KMS-11 (cell line): ENCODE measurements around the gene FCRLB.

ENCODE experiments used
- H2AFZ ChIP-seq: fragments of 200-600 bp; sonication (generic); 2 replicates; pipeline ENCODE4 v1.6.1; 2016; ENCODE audit warnings: antibody characterized with exemption, mixed run types, low read depth
- H3K27ac ChIP-seq: fragments of 200-600 bp; sonication (generic); 2 replicates; pipeline ENCODE4 v1.6.1; 2016; ENCODE audit warnings: mild to moderate bottlenecking, mixed run types
- H3K27me3 ChIP-seq: fragments of 200-600 bp; sonication (generic); 2 replicates; pipeline ENCODE4 v1.6.1; 2017; ENCODE audit warnings: mild to moderate bottlenecking, low read depth, mixed run types, moderate library complexity; ENCODE audit not compliant: insufficient read depth
- H3K36me3 ChIP-seq: fragments of 200-600 bp; sonication (generic); 2 replicates; pipeline ENCODE4 v1.6.1; 2017; ENCODE audit warnings: mild to moderate bottlenecking, mixed run types; ENCODE audit not compliant: insufficient read depth
- H3K4me1 ChIP-seq: fragments of 200-600 bp; sonication (generic); 2 replicates; pipeline ENCODE4 v1.6.1; 2016; ENCODE audit warnings: mild to moderate bottlenecking, low read depth, mixed run types; ENCODE audit not compliant: poor library complexity, severe bottlenecking
- H3K4me2 ChIP-seq: fragments of 200-600 bp; sonication (generic); 2 replicates; pipeline ENCODE4 v1.7.0; 2016; ENCODE audit warnings: mild to moderate bottlenecking, mixed run types
- H3K4me3 ChIP-seq: fragments of 200-600 bp; sonication (generic); IDR thresholded peaks from 2 replicates; pipeline ENCODE4 v1.6.1; 2017; ENCODE audit warnings: low read depth, low read length, mixed read lengths; ENCODE audit not compliant: insufficient read depth
- H3K79me2 ChIP-seq: fragments of 200-600 bp; sonication (generic); 2 replicates; pipeline ENCODE4 v1.6.1; 2016; ENCODE audit warnings: low read depth, mixed run types; ENCODE audit not compliant: insufficient read depth
- H3K9ac ChIP-seq: fragments of 200-600 bp; sonication (generic); 2 replicates; pipeline ENCODE4 v1.6.1; 2016; ENCODE audit warnings: mild to moderate bottlenecking, mixed run types
- H4K20me1 ChIP-seq: fragments of 200-600 bp; sonication (generic); 2 replicates; pipeline ENCODE4 v1.6.1; 2016; ENCODE audit warnings: mild to moderate bottlenecking, mixed run types; ENCODE audit not compliant: insufficient read depth
- TF ChIP-seq, protein P1 (sequence below): fragments of 200-600 bp; sonication (generic); conservative IDR thresholded peaks from 2 replicates; pipeline ENCODE4 v1.6.1; 2017; ENCODE audit warnings: low read depth, mild to moderate bottlenecking, antibody characterized with exemption, low read length, moderate library complexity, mixed read lengths

The FCRLB gene

GRCh38 chr1:161735837-161736236 lies 14.5 kb downstream of the FCRLB start:
- Histone ChIP-seq H3K4me2 (no peak overlapping the region), H3K79me2 (no peaks in the 10 kb centered on the region), H3K27me3 (no peaks in the 10 kb centered on the region), H2AFZ (no peak overlapping the region), H3K9ac (no peak overlapping the region), H3K27ac (no peak overlapping the region), H3K36me3 (no peaks in the 10 kb centered on the region), H4K20me1 (no peaks in the 10 kb centered on the region), H3K4me3 (no peak overlapping the region), H3K4me1 (peaks cover 9% of the 10 kb centered on the region)
- TF ChIP-seq, protein P1, sequence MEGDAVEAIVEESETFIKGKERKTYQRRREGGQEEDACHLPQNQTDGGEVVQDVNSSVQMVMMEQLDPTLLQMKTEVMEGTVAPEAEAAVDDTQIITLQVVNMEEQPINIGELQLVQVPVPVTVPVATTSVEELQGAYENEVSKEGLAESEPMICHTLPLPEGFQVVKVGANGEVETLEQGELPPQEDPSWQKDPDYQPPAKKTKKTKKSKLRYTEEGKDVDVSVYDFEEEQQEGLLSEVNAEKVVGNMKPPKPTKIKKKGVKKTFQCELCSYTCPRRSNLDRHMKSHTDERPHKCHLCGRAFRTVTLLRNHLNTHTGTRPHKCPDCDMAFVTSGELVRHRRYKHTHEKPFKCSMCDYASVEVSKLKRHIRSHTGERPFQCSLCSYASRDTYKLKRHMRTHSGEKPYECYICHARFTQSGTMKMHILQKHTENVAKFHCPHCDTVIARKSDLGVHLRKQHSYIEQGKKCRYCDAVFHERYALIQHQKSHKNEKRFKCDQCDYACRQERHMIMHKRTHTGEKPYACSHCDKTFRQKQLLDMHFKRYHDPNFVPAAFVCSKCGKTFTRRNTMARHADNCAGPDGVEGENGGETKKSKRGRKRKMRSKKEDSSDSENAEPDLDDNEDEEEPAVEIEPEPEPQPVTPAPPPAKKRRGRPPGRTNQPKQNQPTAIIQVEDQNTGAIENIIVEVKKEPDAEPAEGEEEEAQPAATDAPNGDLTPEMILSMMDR: no peak

DNA sequence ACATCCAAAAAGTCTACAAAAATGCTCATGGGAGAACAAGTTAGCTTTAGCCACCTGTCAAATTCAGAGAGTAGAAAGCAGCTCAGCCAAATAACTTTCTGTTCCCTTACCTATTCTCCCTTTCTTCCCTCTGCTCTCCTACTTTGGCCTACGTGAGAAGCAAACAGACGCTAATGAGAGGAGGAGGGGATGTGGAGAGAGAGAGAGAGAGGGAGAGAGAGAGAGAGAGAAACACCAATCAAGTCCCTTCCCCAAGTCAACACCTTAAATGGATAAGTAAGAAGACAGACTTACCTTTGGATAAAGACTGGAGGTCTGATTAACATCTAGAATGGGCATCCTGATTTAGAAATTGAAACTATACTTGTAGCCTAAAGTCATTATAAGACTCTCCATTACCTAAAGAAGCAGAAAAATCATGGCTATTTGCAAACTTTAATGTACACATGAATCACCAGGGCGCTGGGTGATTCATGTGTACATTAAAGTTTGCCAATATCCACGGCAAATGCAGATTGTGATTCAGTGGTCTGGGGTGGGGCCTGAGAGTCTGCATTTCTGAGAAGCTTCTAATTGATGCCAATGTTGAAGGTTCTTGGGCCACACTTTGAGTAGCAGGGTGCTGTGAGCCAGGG lies 15.1 kb downstream of the FCRLB start:
- Histone ChIP-seq H2AFZ (no peak overlapping the region), H3K79me2 (no peaks in the 10 kb centered on the region), H3K27ac (no peak overlapping the region), H3K9ac (no peak overlapping the region), H3K27me3 (no peaks in the 10 kb centered on the region), H3K36me3 (no peaks in the 10 kb centered on the region), H3K4me3 (no peak overlapping the region), H3K4me2 (no peak overlapping the region), H4K20me1 (no peaks in the 10 kb centered on the region), H3K4me1 (peaks cover 15% of the 10 kb centered on the region)
- TF ChIP-seq, protein P1: no peak

GRCh38 chr1:161737625-161738024 lies 16.3 kb downstream of the FCRLB start:
- Histone ChIP-seq H3K27me3 (no peaks in the 10 kb centered on the region), H3K4me2 (no peak overlapping the region), H3K36me3 (no peaks in the 10 kb centered on the region), H3K79me2 (no peaks in the 10 kb centered on the region), H3K9ac (no peak overlapping the region), H2AFZ (no peak overlapping the region), H3K4me3 (no peak overlapping the region), H3K4me1 (peaks cover 20% of the 10 kb centered on the region), H4K20me1 (no peaks in the 10 kb centered on the region), H3K27ac (no peak overlapping the region)
- TF ChIP-seq, protein P1: no peak

- no peaks in the 10 kb centered on the region for H3K36me3 ChIP-seq
- no peak overlapping the region for H3K4me3 ChIP-seq
- H3K79me2 ChIP-seq: no peaks in the 10 kb centered on the region
- no peaks in the 10 kb centered on the region for H4K20me1 ChIP-seq
- H3K4me1 ChIP-seq: peaks cover 21% of the 10 kb centered on the region
- no peak overlapping the region for H3K27ac ChIP-seq
- no peak overlapping the region for H3K9ac ChIP-seq
- TF ChIP-seq, protein P1: peak; percentile 72
- H3K27me3 ChIP-seq: no peaks in the 10 kb centered on the region
- no peak overlapping the region for H3K4me2 ChIP-seq
- no peak overlapping the region; the same call in 1 of the 2 replicates for H2AFZ ChIP-seq
Observed at GRCh38 chr1:161738627-161739287, 17.4 kb downstream of the FCRLB start.
